Fibroblast of villous mesenchyme (primary cell): Measurements from ENCODE around the gene RUNX1. TPM values are rescaled to one million over a fixed set of nuclear protein-coding genes. Genes with fewer than 3 reads are reported as not detected.
A peak's percentile ranks its signal among the peaks of the same experiment; 100 is the strongest.

Source experiments
- DNase-seq: peaks from one replicate; pipeline ENCODE4 v3.0.0-alpha.2; 2010; ENCODE audit warnings: low read depth
- H3K4me3 ChIP-seq: 2 replicates; pipeline ENCODE4 v1.5.1; 2011; ENCODE audit warnings: low read depth, mild to moderate bottlenecking, low read length
- total RNA-seq: library from RNA; depleted of rRNA; stranded (reverse); fragments of >200 nt; gene quantifications from 2 replicates; pipeline ENCODE4 v1.2.3, GENCODE V29; 2012
- TF ChIP-seq, protein P1 (sequence below): IDR thresholded peaks from 2 replicates; pipeline ENCODE4 v1.5.1; 2012; ENCODE audit warnings: low read depth, mild to moderate bottlenecking, low read length; ENCODE audit not compliant: insufficient read depth

RUNX1 gene
- total RNA-seq, 1 donor, result 21.6 TPM

DNA sequence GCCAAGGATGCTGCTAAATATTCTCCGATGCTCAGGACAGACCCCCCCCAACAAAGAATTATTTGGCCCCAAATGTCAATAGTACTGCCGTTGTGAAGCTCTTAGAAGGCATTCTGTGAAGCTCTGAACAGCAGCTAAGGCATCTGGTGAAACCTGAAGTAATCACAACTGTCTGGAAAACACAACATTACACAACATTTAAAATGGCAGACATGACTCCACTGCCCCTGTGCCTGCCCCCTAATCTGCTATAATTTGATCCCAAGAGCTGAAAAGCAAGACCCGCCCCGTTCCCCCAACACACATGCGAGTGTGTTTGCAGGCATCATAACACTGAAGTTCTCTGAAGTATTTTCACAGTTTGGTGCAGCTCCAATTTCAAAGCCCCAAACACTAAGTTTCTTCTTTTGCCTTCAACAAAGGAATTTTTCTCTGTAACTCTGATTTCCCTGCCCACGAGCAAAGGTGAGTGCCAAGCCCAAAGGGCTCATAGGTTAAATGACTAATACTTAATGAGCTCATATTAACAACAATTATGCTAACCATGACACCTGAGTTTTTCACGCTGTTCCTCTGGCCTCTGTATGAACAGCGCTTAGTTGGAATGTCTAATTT lies 251.1 kb downstream of the RUNX1 start:
- H3K4me3 ChIP-seq, result no peak overlapping the region
- no peak for DNase-seq
- TF ChIP-seq, protein P1, sequence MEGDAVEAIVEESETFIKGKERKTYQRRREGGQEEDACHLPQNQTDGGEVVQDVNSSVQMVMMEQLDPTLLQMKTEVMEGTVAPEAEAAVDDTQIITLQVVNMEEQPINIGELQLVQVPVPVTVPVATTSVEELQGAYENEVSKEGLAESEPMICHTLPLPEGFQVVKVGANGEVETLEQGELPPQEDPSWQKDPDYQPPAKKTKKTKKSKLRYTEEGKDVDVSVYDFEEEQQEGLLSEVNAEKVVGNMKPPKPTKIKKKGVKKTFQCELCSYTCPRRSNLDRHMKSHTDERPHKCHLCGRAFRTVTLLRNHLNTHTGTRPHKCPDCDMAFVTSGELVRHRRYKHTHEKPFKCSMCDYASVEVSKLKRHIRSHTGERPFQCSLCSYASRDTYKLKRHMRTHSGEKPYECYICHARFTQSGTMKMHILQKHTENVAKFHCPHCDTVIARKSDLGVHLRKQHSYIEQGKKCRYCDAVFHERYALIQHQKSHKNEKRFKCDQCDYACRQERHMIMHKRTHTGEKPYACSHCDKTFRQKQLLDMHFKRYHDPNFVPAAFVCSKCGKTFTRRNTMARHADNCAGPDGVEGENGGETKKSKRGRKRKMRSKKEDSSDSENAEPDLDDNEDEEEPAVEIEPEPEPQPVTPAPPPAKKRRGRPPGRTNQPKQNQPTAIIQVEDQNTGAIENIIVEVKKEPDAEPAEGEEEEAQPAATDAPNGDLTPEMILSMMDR, result no peak

DNA sequence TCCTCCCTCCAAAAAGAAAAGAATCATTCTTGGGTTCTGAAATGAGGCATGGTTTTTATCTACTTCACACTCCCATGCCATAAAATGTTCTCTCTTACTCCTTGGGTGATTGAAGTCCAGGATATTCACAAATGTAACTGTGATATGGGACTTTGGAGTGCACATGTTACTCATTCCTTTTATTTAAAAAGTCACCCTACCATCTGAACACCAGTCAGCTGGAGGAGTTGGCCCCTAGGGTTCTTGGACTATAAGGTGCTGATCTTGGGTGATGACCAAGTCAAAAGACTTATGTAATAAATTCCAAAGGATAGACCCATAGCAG lies 251.9 kb downstream of the RUNX1 start:
- no peak overlapping the region for H3K4me3 ChIP-seq
- TF ChIP-seq, protein P1, result no peak
- no peak for DNase-seq

DNA sequence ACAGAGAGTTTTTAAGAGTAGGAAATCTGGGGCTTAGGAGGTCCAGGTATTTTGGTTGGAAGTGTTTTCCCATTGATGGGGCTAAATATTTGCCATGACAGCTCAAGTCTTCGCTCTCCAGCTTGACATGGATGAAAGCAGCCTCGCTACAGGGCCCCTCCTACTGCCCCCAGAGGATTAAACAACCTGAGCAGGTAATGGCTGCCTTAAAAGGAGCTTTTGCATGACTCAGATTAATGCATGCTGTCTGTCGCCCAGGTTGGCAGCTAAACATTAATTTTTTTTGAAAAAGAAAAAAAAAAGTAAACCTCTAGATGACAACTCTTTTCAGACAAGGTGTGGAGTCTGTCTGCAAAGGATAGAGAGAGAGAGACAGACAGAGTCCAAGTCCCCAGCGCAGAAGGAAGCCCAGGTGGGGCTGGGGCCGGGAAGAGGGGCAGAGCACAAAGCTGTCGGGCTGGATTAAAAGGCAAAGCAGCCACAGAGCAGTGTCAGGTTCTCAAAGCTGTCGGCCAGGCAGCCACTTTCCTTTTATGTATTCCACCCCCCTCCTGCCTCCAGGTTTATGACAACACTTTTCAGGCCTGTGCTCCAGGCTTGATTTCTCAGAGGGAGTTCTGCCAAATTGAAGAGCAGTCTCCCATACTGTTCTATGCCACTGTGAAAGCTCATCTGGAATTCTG lies 252.4 kb downstream of the RUNX1 start:
- DNase-seq, result peak; percentile 60
- no peak overlapping the region for H3K4me3 ChIP-seq
- TF ChIP-seq, protein P1, result no peak

DNA sequence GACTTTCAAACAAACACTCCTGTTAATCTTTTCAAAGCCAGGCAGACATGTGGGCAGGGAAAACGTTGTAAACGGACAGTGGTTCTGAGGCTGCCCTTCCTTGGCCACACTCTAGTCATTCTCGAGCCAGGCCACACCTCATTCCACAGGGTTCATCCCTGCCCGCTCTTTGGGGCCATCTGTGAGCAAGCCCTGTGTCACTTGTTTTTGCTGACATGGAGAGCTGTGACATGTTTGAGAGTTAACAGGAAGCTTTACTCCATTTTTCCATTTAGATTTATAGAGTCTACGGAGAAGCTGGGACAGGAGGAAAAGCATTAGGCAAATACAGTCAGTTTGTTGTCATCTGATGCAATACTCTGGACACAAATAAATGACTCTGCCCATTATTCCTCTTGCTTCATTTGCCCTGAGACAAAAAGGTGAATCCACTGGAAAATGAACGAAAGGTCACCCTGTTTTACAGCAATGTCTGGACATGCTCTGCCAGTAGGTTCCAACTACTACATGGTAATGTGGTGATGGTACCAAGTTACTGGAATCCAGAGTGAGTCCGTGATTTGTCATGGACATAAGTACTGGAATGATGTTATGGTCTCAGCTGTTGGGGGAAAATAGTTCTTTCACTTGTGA lies 253.4 kb downstream of the RUNX1 start:
- peak; percentile 92 for DNase-seq
- H3K4me3 ChIP-seq, result no peak overlapping the region
- TF ChIP-seq, protein P1, result no peak

DNA sequence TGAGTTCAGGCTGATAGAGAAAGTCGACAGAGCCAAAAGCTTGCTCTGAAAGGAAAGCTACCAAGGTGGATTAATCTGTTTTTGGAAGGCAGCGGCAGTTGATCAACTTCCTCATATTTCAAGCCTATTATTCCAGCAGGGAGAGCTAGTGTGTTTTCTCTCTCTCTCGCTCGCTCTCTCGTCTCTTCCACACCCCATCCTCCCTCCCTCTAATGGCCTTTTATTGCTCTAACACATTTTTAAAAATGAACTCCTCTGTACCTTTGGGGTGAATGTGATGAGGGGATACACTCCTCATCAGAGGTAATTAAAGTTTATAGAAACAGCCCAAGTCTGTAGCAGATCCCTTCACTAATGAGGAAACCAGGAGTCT lies 253.9 kb downstream of the RUNX1 start:
- no peak overlapping the region for H3K4me3 ChIP-seq
- TF ChIP-seq, protein P1, result no peak
- peak; percentile 74 for DNase-seq

DNA sequence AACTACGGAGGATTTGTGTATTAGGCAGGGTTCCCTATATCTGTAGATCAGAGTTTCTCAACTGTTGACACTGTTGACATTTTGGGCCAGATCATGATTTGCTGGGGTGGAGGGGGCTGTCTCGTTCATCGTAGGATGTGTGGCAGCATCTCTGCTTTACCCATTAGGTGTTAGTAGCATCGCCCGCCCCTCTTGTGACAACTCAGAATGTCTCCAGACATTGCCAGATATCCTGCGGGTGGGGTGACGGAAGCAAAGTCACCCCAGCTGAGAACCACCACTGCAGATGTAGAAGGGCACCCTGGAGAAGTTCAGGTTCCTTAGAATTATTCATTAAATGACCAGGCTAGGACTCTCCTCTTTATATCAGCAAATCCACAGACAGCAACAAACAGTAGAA lies 254.4 kb downstream of the RUNX1 start:
- no peak overlapping the region for H3K4me3 ChIP-seq
- TF ChIP-seq, protein P1, result no peak
- DNase-seq, result no peak
